GM19328 (cell line): ENCODE measurements around the gene PKDCC.

Experiments
- ATAC-seq: cut with Tn5 transposase; IDR thresholded peaks from one replicate; pipeline ENCODE4 v1.9.1; 2021; ENCODE audit warnings: mild to moderate bottlenecking, moderate library complexity; ENCODE audit not compliant: unreplicated experiment

PKDCC gene

GRCh38 chr2:42048299-42049220 is 739 bp downstream of the PKDCC start:
- ATAC-seq: no peak

- no peak for ATAC-seq
Measured at GRCh38 chr2:42049221-42050009, 1.6 kb downstream of the PKDCC start.

DNA sequence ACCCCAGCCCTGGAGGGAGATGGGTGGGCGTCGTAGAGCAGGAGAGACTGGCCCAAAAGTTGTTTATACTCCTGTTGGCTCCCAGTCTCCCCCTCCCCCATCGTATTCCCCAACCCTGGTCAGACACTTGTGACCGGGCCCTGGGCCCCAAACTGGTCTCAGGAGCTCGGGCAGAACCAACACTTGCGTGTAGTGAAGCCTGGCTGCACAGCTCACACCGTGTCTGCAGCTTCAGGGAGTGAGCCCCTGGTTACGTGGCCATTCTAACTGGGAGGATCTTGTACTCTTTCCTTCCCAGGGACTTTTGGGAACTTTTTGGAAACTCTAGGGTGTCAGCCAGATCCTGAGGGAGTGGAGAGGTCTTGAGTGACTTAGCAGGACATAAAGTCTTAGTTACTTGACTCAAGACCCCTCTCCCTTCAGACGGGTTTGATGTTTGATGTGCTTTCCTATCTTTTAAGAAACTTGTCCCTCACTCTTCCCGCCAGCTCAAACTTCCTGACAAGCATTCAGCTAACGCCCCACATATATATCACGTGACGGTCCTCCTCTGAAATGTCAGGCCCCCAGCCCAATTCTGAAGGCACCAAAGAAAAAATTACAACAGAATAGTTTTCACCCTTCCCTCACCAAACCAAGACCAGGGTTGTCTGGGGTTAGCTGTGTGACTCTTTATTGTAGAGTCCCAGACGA is 2.3 kb downstream of the PKDCC start:
- no peak for ATAC-seq

DNA sequence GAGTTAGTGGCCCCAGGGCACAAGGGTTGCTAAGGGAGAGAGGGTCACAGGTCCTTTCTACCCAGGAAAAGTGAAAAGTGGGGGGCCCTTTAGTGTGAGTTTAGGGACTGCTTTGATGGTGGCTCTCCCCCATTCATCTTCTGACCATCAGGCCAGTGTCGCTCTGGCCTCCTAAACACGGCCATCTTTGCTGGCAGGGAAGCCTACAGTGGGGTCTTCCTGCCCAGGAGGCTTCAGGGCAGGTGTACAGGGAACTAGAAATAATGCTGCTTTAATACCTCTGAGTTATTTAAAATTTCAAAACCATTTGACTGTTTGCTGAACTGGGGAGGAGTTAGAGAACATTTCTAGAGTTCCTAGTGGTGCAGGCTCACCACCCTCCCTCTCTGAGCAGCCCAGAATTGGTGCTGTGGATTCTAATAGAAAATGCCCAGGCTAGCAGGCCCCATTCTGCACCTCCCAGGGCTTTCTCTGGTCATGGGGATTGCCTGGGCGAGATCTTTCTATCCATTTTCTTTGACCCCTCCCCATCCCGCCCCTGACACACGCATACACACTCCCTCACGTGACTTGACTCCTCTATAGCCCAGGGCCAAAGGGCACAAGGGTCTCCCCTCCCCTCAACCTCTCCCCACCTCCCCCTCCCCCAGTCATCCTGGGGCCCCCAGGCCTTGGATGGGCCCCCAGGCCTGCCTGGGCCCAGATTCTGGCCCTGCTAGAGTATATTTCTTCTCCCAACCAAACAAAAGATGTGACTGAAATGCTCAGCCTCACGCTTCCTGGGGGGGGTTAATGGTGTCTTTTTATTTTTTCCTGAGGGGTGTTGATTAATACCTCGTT is 3.1 kb downstream of the PKDCC start:
- ATAC-seq: no peak

GRCh38 chr2:42051543-42052235 is 3.9 kb downstream of the PKDCC start:
- no peak for ATAC-seq

DNA sequence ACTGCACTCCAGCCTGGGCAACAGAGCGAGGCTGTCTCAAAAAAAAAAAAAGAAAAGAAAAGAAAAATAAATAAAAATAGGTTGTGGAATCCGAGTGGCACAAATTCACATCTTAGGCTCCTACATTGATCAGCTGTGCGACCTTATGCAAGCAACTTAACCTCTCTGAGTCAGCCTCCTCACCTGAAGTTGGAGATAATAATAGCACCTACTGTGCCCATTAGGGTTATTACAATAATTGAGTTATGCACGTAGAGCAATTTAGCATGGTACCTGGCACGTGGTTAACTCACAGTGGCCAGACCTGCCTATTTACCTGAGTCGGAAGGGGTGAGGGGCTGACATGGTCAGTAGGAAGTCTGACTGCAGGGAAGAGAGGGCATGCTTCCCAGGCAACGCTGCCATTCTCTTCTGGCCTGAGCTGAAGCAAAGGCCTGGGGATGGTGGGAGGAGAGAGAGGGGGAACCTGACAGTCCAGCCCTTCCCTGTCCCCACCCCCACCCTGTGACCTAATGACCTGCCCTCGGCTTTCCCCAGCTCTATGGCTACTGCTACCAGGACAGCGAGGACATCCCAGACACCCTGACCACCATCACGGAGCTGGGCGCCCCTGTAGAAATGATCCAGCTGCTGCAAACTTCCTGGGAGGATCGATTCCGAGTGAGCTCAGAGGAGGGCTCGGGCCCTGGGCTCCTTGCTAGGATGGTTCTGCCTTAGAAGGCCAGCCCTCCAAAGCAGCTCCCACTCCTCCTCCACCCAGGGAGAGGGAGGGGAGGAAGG is 5.1 kb downstream of the PKDCC start:
- ATAC-seq: no peak

- no peak for ATAC-seq
Measured at GRCh38 chr2:42053482-42053790, 5.6 kb downstream of the PKDCC start.

DNA sequence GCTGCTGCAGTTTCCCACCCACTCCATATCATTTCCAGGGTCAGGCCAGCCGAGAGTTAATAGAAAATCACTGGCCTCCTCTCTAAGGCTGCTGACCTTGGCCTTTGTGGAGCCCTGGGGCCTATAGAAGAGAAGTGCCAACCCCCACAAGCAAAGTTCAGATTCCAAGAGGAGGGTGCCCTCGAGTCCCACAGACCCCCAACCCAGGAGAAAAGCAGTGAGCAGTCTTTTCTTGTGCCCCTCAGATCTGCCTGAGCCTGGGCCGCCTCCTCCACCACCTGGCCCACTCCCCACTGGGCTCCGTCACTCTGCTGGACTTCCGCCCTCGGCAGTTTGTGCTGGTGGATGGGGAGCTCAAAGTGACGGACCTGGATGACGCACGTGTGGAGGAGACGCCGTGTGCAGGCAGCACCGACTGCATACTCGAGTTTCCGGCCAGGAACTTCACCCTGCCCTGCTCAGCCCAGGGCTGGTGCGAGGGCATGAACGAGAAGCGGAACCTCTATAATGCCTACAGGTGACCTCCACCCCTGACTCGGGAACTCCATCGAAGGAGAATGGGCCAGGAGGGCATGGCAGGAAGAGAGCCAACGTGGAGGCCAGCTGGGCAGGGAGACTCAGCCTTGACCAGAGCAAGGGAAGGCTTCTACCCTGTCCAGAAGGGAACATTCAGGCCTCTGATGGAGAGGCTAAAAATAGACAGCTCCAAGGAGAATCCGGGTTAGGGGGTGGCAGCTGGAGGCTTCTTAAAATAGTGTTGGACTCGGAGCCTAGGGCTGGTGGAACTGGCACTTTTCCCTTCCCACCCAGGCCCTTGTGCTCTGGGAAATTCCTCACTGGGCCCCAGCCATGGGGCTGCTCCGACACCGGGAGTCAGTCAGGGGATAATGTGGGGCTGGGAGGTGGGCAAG is 6.2 kb downstream of the PKDCC start:
- no peak for ATAC-seq

GRCh38 chr2:42054714-42055430 is 7.1 kb downstream of the PKDCC start:
- no peak for ATAC-seq

DNA sequence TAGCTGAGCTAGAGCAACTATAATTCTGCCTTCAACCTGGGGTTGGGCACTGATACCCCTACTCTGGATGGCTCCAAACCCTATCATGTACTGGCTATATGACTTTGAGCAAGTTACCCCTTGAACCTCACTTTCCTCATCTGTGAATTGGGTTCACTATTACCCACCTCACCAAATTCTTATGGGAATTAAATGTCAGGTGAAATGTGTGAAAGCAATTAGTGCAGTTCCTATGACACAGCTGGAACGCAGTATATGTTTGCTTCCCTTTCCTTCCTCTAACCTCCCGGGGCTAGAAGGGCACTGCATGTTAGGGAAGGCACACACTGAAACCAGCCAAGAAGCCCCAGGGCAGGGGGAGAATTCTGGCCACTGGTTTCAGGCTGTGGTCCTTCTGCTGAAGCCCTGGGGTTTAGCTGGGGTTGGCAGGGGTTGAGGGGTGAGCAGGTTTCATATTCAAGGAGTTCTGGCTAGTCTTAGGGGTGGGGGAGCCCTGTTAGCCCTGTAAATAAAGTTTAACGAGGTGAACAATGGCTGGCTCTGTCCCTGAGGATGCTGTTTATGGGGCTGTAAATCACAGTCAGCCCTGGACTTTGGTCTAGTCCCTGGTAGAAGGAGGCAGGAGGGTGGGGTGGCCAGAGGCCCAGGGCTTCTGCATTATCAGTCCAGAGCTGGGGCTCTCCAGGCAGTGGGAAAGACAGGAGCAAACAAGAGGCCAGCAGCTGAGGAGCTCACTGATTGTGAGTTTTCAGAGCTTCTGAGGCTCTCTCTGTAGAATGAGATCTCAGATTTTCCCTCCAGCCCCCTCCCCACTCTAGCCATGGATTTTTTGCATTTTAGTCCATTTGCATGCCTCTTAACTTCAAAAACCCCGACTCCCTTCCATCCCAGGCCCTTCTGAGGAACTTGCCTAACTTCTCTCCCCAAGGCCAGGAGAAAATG is 8.0 kb downstream of the PKDCC start:
- no peak for ATAC-seq

- ATAC-seq: no peak
Measured at GRCh38 chr2:42057159-42057901, 9.5 kb downstream of the PKDCC start.

- no peak for ATAC-seq
Measured at GRCh38 chr2:42057902-42058450, 10.2 kb downstream of the PKDCC start.

DNA sequence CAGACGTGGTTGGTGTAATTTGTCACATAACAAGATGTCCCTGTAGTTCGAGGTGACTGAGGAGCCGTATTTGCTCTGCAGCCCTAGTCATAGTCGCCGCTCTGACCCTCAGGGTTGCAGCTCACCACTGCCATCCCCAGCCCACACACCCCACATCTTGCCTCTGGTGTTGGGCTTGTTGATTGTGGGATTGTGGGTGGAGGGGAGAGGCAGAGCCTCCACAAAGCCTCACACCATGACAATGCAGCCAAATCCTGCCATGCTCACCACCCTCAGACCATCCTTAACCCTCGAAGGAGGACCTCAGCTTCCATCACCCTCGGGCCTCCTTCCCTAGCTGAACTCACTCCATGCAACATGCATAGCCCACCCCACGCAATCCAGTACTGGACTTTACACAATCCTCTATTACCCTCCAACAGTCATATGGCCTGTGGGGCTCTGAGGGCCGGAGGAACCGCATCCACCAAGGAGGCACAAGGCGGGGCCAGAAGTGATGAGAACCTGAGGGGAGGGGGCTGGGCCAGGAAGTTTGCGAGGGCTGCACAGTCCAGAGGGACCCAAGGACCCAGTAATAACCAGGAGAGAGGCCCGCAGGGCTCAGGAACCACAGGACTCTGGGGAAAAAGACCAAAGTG is 11.6 kb downstream of the PKDCC start:
- no peak for ATAC-seq

DNA sequence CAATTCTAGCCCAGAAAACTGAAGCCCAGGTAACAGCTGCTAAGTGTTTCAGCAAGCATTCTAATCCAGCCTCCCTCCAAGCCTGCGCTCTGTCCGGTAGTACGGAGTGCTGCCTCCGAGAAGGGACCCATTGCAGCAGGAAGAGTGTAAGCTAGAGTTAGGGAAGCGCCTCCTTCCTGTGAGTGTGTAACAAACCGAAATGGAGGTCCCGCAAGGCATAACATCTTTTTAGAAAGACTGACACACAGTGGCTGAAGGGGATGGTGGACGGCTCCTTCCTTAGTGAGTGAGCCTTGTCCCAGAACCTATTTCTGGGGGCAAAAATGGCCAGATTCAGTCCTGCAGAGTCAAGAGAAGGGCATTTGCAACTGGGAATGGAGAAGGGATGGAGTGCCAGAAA is 12.2 kb downstream of the PKDCC start:
- ATAC-seq: no peak
